GM21447 (cell line): ENCODE data around the gene ACOX3.
"Not testable (repeated sequence)": the region's sequence is repeated elsewhere in the genome, so short reads cannot be mapped to it uniquely, and the experiment has no call there.

ENCODE experiments used
- ATAC-seq: cut with Tn5 transposase; IDR thresholded peaks from one replicate; pipeline ENCODE4 v1.9.1; 2021; ENCODE audit not compliant: unreplicated experiment

ACOX3 gene

DNA sequence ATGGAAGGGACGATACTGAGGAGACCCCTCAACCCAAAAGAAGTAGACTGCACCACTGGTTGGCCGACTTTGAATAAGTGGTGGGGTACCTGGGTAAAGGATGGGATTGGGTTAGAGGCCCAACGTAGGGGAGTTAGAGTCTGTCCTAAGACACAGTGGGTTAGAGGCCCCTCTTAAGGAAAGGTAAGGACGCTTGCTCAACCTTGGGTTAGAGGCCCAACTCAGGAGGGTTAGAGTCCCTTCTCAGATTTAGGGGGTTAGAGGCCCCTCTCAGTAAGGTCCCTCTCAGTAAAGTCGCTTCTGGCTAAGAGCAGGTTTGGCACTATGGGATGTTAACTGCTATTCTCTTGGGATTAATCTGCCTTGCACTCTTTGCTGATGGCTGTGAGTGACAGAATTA is 81.3 kb downstream of the ACOX3 start:
- no peak for ATAC-seq

- ATAC-seq = no peak
Observed at GRCh38 chr4:8356856-8357255, 83.7 kb downstream of the ACOX3 start.

GRCh38 chr4:8355864-8356565 is 84.5 kb downstream of the ACOX3 start:
- ATAC-seq = no peak

- no peak for ATAC-seq
Observed at GRCh38 chr4:8355306-8355705, 85.2 kb downstream of the ACOX3 start.

GRCh38 chr4:8353912-8354453 is 86.5 kb downstream of the ACOX3 start:
- no peak for ATAC-seq

- no peak for ATAC-seq
Observed at GRCh38 chr4:8353158-8353669, 87.3 kb downstream of the ACOX3 start.

DNA sequence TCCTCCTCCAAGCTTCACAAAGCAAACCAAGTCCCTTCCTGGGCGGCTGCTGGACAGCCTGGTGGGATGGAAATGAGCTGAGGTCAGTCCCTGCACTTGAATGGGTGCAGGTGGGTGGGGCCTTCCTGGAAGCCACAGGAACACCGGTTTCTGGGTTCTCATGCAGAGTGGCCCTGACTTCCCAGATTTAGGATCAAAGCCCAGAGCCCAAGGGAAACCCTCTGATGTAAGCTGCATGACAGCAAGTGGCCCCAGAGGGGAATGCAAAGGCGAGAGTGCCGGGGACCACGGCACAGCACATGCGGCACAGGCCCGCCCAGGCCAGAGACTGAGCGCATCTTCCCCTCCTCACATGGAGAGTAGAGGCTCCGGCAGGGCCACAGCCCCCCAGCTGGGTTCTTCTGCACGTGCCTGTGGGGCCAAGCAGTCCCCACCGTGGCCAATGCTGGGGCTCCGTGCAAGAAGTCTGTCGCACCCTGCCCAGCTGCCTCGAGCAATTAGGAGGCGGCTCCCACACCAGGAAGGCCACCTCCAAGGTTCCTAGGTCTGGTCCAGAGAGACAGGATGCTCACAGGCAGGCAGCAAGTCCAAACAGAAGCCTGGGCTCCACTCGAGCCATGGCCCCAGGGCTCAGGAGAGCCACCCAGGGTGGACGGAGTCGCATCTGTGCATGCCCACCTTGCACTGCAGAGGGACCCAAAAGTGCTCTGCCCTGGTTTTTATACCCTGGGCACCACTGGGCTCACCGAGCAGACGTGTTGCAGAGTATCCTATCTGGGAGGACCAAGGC is 88.0 kb downstream of the ACOX3 start:
- ATAC-seq = no peak

GRCh38 chr4:8351931-8352367 is 88.6 kb downstream of the ACOX3 start:
- no peak for ATAC-seq

- no peak for ATAC-seq
Observed at GRCh38 chr4:8350841-8351461, 89.6 kb downstream of the ACOX3 start.

GRCh38 chr4:8350352-8350751 is 90.2 kb downstream of the ACOX3 start:
- ATAC-seq = no peak

- no peak for ATAC-seq
Observed at GRCh38 chr4:8349664-8350236, 90.8 kb downstream of the ACOX3 start.

DNA sequence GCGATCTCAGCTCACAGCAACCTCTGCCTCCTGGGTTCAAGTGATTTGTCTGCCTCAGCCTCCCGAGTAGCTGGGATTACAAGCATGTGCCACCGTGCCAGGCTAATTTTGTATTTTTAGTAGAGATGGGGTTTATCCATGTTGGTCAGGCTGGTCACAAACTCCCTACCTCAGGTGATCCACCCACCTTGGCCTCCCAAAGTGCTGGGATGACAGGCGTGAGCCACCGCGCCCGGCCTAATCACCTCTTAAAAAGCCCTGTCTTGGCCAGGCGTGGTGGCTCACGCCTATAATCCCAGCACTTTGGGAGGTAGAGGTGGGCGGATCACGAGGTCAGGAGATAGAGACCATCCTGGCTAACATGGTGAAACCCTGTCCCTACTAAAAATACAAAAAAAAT is 91.3 kb downstream of the ACOX3 start:
- not testable (repeated sequence) for ATAC-seq

DNA sequence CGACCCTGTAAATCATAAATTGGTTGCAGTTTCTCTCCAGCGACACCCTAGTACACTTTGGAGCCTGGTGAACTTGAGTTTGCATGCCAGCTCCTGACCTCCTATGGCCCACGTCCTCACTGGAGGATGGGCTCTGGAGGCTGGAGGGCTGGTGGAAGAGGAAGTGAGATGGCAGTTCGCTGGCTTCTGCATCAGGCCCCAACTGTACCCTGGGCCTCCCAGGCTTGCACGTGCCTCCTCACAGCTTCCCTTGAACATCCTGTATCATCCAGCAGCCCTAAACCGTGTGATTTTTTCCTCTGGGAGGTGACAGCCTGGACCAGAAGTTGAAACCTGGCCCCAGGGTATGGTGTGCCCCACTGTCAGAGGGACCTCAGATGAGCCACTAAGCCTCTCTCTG is 92.5 kb downstream of the ACOX3 start:
- no peak for ATAC-seq

DNA sequence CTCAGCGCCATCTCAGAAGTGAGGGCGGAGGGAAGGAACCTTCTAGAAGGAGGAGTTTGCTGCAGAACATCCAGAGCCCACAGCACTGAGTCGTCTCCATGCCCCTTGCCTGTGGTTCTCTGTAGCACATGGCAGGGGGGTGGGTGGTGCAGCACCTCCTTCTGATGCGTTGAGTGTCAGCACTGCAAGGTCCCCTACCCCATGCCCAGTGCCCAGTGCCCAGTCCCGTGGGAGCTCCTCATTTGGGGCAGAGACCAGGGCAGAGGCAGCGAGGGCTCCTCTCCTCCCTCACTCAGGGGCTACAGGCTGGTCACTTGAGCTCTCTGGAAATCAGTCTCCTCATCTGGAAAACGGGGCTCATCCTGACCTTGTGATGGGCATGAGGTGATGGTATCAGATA is 92.9 kb downstream of the ACOX3 start:
- ATAC-seq = no peak

DNA sequence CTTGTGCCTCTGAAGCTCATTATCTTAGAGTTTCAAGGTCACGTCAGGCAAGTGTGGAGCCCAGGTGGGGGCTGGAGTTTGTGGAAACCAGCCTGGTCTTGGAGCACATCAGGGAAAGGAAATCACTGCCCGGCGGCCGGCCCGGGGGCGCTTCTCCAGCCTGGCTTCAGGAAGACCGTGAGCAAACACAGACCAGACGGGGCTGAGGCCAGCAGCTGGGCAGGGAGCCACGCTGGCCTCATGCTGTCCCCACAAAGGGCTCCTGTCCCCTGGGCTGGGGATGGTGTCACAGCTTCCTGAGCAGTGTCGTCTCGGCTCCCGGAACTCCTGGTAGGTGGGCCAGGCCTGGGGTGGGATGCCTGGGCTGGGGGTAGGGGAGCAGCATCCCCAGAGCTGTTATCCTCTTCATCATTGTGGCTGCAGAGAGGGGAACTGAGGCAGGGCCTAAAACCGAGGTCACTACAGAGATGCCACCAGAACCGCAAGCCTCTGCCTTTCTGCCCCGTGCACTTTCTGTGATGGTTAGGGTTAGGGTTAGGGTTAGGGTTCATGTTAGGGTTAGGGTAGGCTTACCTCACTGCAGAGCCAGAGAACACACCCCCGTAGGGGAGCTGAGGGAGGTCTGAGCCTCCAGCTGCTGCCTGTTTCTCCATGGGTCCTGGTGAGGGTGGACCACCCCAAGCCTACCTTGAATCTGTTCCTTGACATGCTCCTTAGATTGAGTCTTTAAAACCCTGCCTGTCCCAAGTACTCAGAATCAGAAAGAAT is 93.5 kb downstream of the ACOX3 start:
- ATAC-seq = no peak

- no peak for ATAC-seq
Observed at GRCh38 chr4:8345946-8346814, 94.3 kb downstream of the ACOX3 start.

DNA sequence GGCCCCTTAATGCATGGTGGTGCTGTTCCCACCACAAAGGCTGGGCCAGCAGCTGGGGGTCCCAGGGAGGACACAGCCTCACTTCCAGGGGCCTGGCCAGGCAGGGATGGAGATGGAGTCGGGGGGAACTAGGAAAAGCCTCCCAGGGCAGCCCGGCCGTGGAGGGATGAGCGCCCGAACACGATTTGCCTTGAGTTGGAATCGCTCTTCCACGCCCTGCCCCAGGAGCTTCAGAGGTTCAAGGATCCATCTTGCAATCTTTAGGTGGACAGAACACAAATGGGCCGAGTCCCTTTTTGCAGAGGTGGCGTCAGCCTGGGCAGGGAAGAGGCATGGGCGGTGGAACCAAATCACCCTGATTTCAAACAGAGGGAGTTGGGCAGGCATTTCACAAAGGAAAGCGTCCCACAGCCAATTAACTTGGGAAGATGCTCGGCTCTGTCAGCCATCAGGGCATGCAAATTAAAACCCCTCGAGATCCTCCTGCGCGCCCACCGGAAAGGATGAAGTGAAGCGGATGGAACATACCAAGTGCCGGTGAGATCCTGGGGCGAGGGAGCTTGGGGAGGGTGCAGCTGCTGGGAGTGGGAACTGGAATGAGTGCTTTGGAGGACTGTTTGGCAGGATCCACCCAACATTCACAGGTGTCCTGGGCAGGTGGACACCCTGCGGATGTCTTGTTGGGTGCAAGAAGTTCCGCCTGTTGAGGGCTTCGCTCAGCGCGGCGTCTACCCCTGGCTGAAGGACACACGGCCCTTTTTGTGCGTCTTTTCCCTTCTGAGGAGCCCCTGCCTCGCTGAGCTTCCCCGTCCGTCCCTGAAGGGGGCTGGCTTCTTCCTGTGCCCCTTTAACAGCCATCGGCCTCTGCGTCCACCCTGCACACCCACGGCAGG is 95.2 kb downstream of the ACOX3 start:
- ATAC-seq = no peak

GRCh38 chr4:8344377-8344776 is 96.1 kb downstream of the ACOX3 start:
- ATAC-seq = no peak

DNA sequence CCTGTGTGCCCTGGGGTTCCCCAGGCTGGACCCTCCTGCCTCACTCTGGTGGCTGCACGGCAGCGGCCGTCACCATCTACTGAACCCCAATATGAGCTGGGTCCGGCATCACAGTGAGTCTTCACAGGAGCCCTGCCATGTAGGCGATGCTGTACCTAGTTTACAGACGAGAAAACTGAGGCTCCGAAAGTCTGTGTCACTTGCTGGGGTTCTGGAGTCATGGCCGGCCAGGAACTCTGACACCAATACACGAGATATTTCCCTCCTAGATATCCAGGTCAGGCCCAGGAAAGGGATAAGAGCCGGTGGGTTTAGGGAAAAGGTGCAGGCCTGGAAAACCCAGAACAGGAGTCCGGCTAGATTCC is 96.6 kb downstream of the ACOX3 start:
- no peak for ATAC-seq
